GM18868 (cell line): ENCODE results near the gene PKDCC.

ENCODE experiments used
- ATAC-seq: cut with Tn5 transposase; IDR thresholded peaks from one replicate; pipeline ENCODE4 v1.9.1; 2021; ENCODE audit warnings: mild to moderate bottlenecking, moderate library complexity; ENCODE audit not compliant: unreplicated experiment

The PKDCC gene

GRCh38 chr2:42047488-42048298 lies at the start of gene PKDCC:
PKDCC (plus strand) TSS chr2:42048021; CDS start chr2:42048200, 179 bp downstream.
- ATAC-seq = peak; percentile 73

- no peak for ATAC-seq
These were observed 49.4 kb upstream of the PKDCC start for GRCh38 chr2:41998186-41999127.

GRCh38 chr2:41999128-41999480 lies 48.7 kb upstream of the PKDCC start:
- no peak for ATAC-seq

- ATAC-seq = no peak
These were observed 48.1 kb upstream of the PKDCC start for GRCh38 chr2:41999592-42000281.

GRCh38 chr2:42001711-42002201 lies 46.1 kb upstream of the PKDCC start:
- ATAC-seq = no peak

GRCh38 chr2:42007551-42007950 lies 40.3 kb upstream of the PKDCC start:
- ATAC-seq = no peak

GRCh38 chr2:42008241-42008921 lies 39.4 kb upstream of the PKDCC start:
- no peak for ATAC-seq

- ATAC-seq = peak; percentile 67
These were observed 37.9 kb upstream of the PKDCC start for GRCh38 chr2:42009657-42010580.

- ATAC-seq = no peak
These were observed 37.0 kb upstream of the PKDCC start for GRCh38 chr2:42010743-42011298.

GRCh38 chr2:42012137-42012536 lies 35.7 kb upstream of the PKDCC start:
- ATAC-seq = no peak

- ATAC-seq = no peak
These were observed 35.2 kb upstream of the PKDCC start for GRCh38 chr2:42012651-42013050.

- no peak for ATAC-seq
These were observed 34.4 kb upstream of the PKDCC start for GRCh38 chr2:42013409-42013808.

- ATAC-seq = no peak
These were observed 26.4 kb upstream of the PKDCC start for GRCh38 chr2:42021464-42021863.

- ATAC-seq = no peak
These were observed 22.7 kb upstream of the PKDCC start for GRCh38 chr2:42025151-42025582.

- ATAC-seq = no peak
These were observed 21.5 kb upstream of the PKDCC start for GRCh38 chr2:42026272-42026671.

- peak; percentile 82 for ATAC-seq
These were observed 19.2 kb upstream of the PKDCC start for GRCh38 chr2:42028571-42029148.

- ATAC-seq = peak; percentile 20
These were observed 18.6 kb upstream of the PKDCC start for GRCh38 chr2:42029171-42029570.

- no peak for ATAC-seq
These were observed 18.1 kb upstream of the PKDCC start for GRCh38 chr2:42029639-42030199.
